Measurements from ENCODE around the gene UBE2D3.

GRCh38 chr4:102829803-102830202, 2.5 kb upstream of the UBE2D3 start:
- TF ChIP-seq CTCF (IDR thresholded peaks at IDR 0.05): no peak
- no peak for TF ChIP-seq POLR2A (IDR thresholded peaks at IDR 0.05)

Data from right lobe of liver (tissue), 4 donors.